ENCODE data around the gene TNIK.
A peak's percentile ranks its signal among the peaks of the same experiment; 100 is the strongest.

The TNIK gene

GRCh38 chr3:171279972-171280371 lies 180.2 kb downstream of the TNIK start:
- Histone ChIP-seq H3F3A (ENCODE audit: low read depth) (no peaks in the 10 kb centered on the region), H3K79me2 (ENCODE audit: insufficient read depth, low read length) (peaks cover 74% of the 10 kb centered on the region), H3K27me3 (ENCODE audit: insufficient read depth, low read length, poor library complexity, severe bottlenecking) (no peaks in the 10 kb centered on the region), H2AFZ (ENCODE audit: low read length) (no peak overlapping the region), H3K9me3 (ENCODE audit: insufficient read depth, low read depth, low read length) (no peaks in the 10 kb centered on the region), H3K4me2 (ENCODE audit: low read depth, low read length, poor library complexity, severe bottlenecking) (no peak overlapping the region), H3K4me1 (ENCODE audit: insufficient read depth, low read length, poor library complexity, severe bottlenecking) (peaks cover 27% of the 10 kb centered on the region), H3K9me2 (replicated peaks; ENCODE audit: low read depth, low read length) (no peaks in the 10 kb centered on the region), H4K20me1 (ENCODE audit: insufficient read depth, low read length, poor library complexity, severe bottlenecking) (no peaks in the 10 kb centered on the region), H3K4me3 (ENCODE audit: low read length, poor library complexity, severe bottlenecking) (no peak overlapping the region), H3K36me3 (ENCODE audit: insufficient read depth, low read length) (no peaks in the 10 kb centered on the region), H3K9ac (ENCODE audit: low read depth, low read length, poor library complexity, severe bottlenecking) (no peak overlapping the region)
- TF ChIP-seq, protein P1, sequence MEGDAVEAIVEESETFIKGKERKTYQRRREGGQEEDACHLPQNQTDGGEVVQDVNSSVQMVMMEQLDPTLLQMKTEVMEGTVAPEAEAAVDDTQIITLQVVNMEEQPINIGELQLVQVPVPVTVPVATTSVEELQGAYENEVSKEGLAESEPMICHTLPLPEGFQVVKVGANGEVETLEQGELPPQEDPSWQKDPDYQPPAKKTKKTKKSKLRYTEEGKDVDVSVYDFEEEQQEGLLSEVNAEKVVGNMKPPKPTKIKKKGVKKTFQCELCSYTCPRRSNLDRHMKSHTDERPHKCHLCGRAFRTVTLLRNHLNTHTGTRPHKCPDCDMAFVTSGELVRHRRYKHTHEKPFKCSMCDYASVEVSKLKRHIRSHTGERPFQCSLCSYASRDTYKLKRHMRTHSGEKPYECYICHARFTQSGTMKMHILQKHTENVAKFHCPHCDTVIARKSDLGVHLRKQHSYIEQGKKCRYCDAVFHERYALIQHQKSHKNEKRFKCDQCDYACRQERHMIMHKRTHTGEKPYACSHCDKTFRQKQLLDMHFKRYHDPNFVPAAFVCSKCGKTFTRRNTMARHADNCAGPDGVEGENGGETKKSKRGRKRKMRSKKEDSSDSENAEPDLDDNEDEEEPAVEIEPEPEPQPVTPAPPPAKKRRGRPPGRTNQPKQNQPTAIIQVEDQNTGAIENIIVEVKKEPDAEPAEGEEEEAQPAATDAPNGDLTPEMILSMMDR (conservative IDR thresholded peaks at IDR 0.05; ENCODE audit: low read length), result no peak
- no peak for TF ChIP-seq EZH2phosphoT487 (IDR thresholded peaks at IDR 0.05; ENCODE audit: borderline replicate concordance)

DNA sequence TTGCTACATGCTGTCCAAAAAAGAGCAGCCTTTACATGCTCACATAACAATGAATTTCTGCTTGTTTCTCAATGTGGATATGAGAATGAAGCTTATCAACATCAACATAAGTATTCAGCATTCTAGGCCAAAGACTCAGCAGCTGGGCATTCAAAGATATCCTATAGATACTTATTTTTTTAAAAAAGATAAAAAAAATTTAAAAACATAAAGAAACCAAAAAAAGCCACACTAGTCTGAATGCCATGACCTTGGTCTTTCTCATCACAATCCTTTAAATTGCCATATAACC lies 182.0 kb downstream of the TNIK start:
- TF ChIP-seq EZH2phosphoT487 (IDR thresholded peaks at IDR 0.05; ENCODE audit: borderline replicate concordance), result no peak
- TF ChIP-seq, protein P1 (conservative IDR thresholded peaks at IDR 0.05; ENCODE audit: low read length), result no peak
- Histone ChIP-seq H3F3A (ENCODE audit: low read depth) (no peaks in the 10 kb centered on the region), H3K9me2 (replicated peaks; ENCODE audit: low read depth, low read length) (no peaks in the 10 kb centered on the region), H3K4me3 (ENCODE audit: low read length, poor library complexity, severe bottlenecking) (no peak overlapping the region), H3K79me2 (ENCODE audit: insufficient read depth, low read length) (peaks cover 70% of the 10 kb centered on the region), H3K4me1 (ENCODE audit: insufficient read depth, low read length, poor library complexity, severe bottlenecking) (peaks cover 31% of the 10 kb centered on the region), H3K4me2 (ENCODE audit: low read depth, low read length, poor library complexity, severe bottlenecking) (no peak overlapping the region), H3K9me3 (ENCODE audit: insufficient read depth, low read depth, low read length) (no peaks in the 10 kb centered on the region), H3K27me3 (ENCODE audit: insufficient read depth, low read length, poor library complexity, severe bottlenecking) (no peaks in the 10 kb centered on the region), H2AFZ (ENCODE audit: low read length) (no peak overlapping the region), H3K9ac (ENCODE audit: low read depth, low read length, poor library complexity, severe bottlenecking) (no peak overlapping the region), H4K20me1 (ENCODE audit: insufficient read depth, low read length, poor library complexity, severe bottlenecking) (no peaks in the 10 kb centered on the region), H3K36me3 (ENCODE audit: insufficient read depth, low read length) (no peaks in the 10 kb centered on the region)

DNA sequence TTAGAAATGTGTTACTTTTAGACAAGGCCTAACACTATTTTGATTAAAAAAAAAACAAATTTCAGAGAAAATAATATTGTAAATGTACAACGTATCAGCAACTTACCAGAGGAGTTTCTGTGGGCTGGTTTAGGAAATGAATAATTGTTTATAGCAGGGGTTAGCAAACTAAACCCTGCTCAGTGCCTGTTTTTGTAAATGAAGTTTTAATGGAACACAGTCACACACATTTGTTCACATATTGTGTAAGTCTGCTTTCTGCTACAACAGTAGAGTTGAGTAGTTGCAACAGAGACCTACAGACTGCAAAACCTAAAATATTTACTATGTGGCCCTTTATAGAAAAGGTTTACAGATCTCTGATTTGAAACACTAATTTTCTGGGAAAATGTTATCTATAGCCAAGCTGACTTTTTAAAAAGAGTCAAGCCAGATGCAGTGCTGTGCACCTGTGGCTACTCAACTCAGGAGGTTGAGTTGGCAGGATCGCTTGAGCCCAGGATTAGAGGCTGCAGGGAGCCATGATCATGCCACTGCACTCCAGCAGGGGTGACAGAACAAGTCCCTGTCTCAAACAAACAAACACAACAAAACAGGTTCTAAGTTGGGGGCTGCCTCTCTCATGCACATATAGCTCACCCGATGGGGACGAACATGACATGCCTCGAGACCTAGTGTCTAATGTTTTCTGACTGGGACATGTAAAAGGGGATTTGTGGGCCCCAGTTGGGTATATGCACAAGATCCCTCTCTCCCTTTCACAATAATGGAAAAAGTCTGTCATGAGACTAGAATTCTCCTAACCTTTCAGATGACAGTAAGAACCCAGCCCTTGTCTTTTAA lies 182.5 kb downstream of the TNIK start:
- peaks cover 70% of the 10 kb centered on the region for H3K79me2 ChIP-seq (ENCODE audit: insufficient read depth, low read length)
- no peak overlapping the region for H3K9ac ChIP-seq (ENCODE audit: low read depth, low read length, poor library complexity, severe bottlenecking)
- no peak overlapping the region for H3K4me3 ChIP-seq (ENCODE audit: low read length, poor library complexity, severe bottlenecking)
- peak overlapping the region; percentile 38 for H3K4me2 ChIP-seq (ENCODE audit: low read depth, low read length, poor library complexity, severe bottlenecking)
- H3K9me2 ChIP-seq (replicated peaks; ENCODE audit: low read depth, low read length), result no peaks in the 10 kb centered on the region
- no peaks in the 10 kb centered on the region for H3K36me3 ChIP-seq (ENCODE audit: insufficient read depth, low read length)
- no peaks in the 10 kb centered on the region for H3K9me3 ChIP-seq (ENCODE audit: insufficient read depth, low read depth, low read length)
- H3K27me3 ChIP-seq (ENCODE audit: insufficient read depth, low read length, poor library complexity, severe bottlenecking), result no peaks in the 10 kb centered on the region
- H2AFZ ChIP-seq (ENCODE audit: low read length), result no peak overlapping the region
- no peak for TF ChIP-seq EZH2phosphoT487 (IDR thresholded peaks at IDR 0.05; ENCODE audit: borderline replicate concordance)
- TF ChIP-seq, protein P1 (conservative IDR thresholded peaks at IDR 0.05; ENCODE audit: low read length), result no peak; the same call in 1 of the 2 replicates
- peaks cover 31% of the 10 kb centered on the region for H3K4me1 ChIP-seq (ENCODE audit: insufficient read depth, low read length, poor library complexity, severe bottlenecking)
- no peaks in the 10 kb centered on the region for H4K20me1 ChIP-seq (ENCODE audit: insufficient read depth, low read length, poor library complexity, severe bottlenecking)
- H3F3A ChIP-seq (ENCODE audit: low read depth), result no peaks in the 10 kb centered on the region

Data from Loucy (cell line).